ENCODE data around the gene SNORC.

DNA sequence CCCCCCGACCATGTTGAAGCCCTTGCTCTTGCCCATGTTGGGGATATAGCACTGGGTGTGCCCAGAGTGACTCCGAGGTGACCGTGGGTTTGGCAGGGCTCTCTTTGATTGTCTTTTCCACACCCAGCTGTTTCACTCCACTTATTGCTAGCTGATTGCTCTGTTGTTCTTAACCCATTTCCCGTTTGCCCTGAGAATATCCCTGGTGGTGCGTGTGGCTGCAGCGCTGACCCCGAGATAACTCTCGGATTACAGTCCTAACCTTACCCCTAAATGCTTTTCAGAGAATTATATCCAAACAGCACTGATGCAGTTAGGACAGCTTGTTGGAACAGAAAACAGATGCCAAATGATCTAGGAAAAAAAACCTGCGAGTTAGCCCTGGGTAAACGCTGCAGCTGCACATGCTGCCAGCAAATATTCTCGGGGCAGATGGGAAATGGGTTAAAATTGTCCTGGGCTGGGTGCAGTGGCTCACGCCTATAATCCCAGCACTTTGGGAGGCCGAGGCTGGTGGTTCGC lies 34.3 kb upstream of the SNORC start:
- no peak for TF ChIP-seq BHLHE40 (IDR thresholded peaks at IDR 0.05; ENCODE audit: low read depth, low read length)
- TF ChIP-seq SMC3 (IDR thresholded peaks at IDR 0.05; ENCODE audit: low read depth, low read length): no peak
- no peak for TF ChIP-seq CTCF (conservative IDR thresholded peaks at IDR 0.05; ENCODE audit: low read depth, low read length)
- TF ChIP-seq NFE2L2 (IDR thresholded peaks at IDR 0.05; ENCODE audit: low read depth, low read length): no peak
- no peak for TF ChIP-seq RCOR1 (IDR thresholded peaks at IDR 0.05; ENCODE audit: insufficient replicate concordance, low read length)
- no peak for TF ChIP-seq RFX5 (IDR thresholded peaks at IDR 0.05; ENCODE audit: low read depth, low read length)
- no peak for TF ChIP-seq POLR2A (IDR thresholded peaks at IDR 0.05; ENCODE audit: low read depth, low read length)
- TF ChIP-seq, protein P1, sequence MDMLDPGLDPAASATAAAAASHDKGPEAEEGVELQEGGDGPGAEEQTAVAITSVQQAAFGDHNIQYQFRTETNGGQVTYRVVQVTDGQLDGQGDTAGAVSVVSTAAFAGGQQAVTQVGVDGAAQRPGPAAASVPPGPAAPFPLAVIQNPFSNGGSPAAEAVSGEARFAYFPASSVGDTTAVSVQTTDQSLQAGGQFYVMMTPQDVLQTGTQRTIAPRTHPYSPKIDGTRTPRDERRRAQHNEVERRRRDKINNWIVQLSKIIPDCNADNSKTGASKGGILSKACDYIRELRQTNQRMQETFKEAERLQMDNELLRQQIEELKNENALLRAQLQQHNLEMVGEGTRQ (IDR thresholded peaks at IDR 0.05; ENCODE audit: low read depth, low read length): no peak
- TF ChIP-seq RAD21 (IDR thresholded peaks at IDR 0.05; ENCODE audit: low read length): no peak
- no peak for TF ChIP-seq CEBPB (IDR thresholded peaks at IDR 0.05; ENCODE audit: low read depth, low read length)
- no peak for TF ChIP-seq ELK1 (IDR thresholded peaks at IDR 0.05; ENCODE audit: borderline replicate concordance, low read depth, low read length)
- TF ChIP-seq CHD1 (IDR thresholded peaks at IDR 0.05; ENCODE audit: low read depth, low read length): no peak
- no peak for TF ChIP-seq MXI1 (IDR thresholded peaks at IDR 0.05; ENCODE audit: borderline replicate concordance, low read depth, low read length)
- TF ChIP-seq FOS (IDR thresholded peaks at IDR 0.05; ENCODE audit: low read depth, low read length): no peak
